ENCODE results near the gene C1orf159.

The C1orf159 gene

DNA sequence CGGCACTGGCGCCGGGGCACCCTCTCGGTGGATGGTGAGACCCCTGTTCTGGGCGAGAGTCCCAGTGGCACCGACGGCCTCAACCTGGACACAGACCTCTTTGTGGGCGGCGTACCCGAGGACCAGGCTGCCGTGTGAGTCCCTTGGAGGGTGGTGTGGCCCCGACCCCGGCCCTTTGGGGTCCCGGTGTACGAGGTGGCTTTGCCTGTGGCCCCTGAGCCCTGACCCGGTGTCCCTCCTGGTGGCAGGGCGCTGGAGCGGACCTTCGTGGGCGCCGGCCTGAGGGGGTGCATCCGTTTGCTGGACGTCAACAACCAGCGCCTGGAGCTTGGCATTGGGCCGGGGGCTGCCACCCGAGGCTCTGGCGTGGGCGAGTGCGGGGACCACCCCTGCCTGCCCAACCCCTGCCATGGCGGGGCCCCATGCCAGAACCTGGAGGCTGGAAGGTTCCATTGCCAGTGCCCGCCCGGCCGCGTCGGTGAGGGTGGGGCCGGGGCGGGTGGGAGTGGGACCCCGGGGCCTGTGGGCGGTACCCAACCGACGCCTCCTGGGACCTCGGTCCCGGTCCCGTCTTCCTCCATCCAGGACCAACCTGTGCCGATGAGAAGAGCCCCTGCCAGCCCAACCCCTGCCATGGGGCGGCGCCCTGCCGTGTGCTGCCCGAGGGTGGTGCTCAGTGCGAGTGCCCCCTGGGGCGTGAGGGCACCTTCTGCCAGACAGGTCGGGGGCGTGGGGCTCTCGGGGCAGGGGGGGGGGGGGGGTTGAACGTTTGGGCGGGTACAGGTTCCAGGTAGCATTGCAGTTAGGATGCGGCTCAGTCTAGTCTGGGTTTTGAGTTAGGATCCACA, 66.3 kb downstream of the C1orf159 start:
- no peak for DNase-seq (ENCODE audit: low read depth, low spot score)
- H3K36me3 ChIP-seq (ENCODE audit: control insufficient read depth, insufficient read depth, low read length), result peaks cover 65% of the 10 kb centered on the region

GRCh38 chr1:1048765-1049164, 67.1 kb downstream of the C1orf159 start:
- H3K4me1 ChIP-seq (ENCODE audit: control insufficient read depth, insufficient read depth, low read length), result no peaks in the 10 kb centered on the region; the same call in 1 of the 2 replicates
- WGBS (ENCODE audit: insufficient coverage, insufficient read length), result no CpG with 5 or more reads among the region's 28 CpGs
- no peak for DNase-seq (ENCODE audit: low read depth, low spot score)
- no peak overlapping the region for H3K4me3 ChIP-seq (ENCODE audit: low read length)
- no peak overlapping the region for H3K27ac ChIP-seq (ENCODE audit: low read length)
- H3K36me3 ChIP-seq (ENCODE audit: control insufficient read depth, insufficient read depth, low read length), result peaks cover 68% of the 10 kb centered on the region
- no peaks in the 10 kb centered on the region for H3K27me3 ChIP-seq (ENCODE audit: control insufficient read depth, insufficient read depth, low read length)
- no peaks in the 10 kb centered on the region for H3K9me3 ChIP-seq (ENCODE audit: control insufficient read depth, insufficient read depth, low read length)

More for the DNA sequence above, 66.3 kb downstream of the C1orf159 start:
- Histone ChIP-seq H3K27ac (ENCODE audit: low read length) (no peak overlapping the region), H3K4me3 (ENCODE audit: low read length) (no peak overlapping the region), H3K27me3 (ENCODE audit: control insufficient read depth, insufficient read depth, low read length) (no peaks in the 10 kb centered on the region), H3K9me3 (ENCODE audit: control insufficient read depth, insufficient read depth, low read length) (no peaks in the 10 kb centered on the region), H3K4me1 (ENCODE audit: control insufficient read depth, insufficient read depth, low read length) (no peaks in the 10 kb centered on the region; the same call in 1 of the 2 replicates)
- no CpG with 5 or more reads among the region's 57 CpGs for WGBS (ENCODE audit: insufficient coverage, insufficient read length)

DNA sequence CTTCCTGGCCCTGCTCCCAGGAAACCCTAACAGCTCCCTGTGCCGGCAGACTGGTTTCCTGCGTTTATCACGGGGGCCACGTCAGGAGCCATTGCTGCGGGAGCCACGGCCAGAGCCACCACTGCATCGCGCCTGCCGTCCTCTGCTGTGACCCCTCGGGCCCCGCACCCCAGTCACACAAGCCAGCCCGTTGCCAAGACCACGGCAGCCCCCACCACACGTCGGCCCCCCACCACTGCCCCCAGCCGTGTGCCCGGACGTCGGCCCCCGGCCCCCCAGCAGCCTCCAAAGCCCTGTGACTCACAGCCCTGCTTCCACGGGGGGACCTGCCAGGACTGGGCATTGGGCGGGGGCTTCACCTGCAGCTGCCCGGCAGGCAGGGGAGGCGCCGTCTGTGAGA, 67.9 kb downstream of the C1orf159 start:
- Histone ChIP-seq H3K36me3 (ENCODE audit: control insufficient read depth, insufficient read depth, low read length) (peaks cover 68% of the 10 kb centered on the region), H3K27me3 (ENCODE audit: control insufficient read depth, insufficient read depth, low read length) (no peaks in the 10 kb centered on the region), H3K4me1 (ENCODE audit: control insufficient read depth, insufficient read depth, low read length) (no peaks in the 10 kb centered on the region; the same call in 1 of the 2 replicates), H3K4me3 (ENCODE audit: low read length) (no peak overlapping the region), H3K9me3 (ENCODE audit: control insufficient read depth, insufficient read depth, low read length) (no peaks in the 10 kb centered on the region), H3K27ac (ENCODE audit: low read length) (no peak overlapping the region)
- no peak for DNase-seq (ENCODE audit: low read depth, low spot score)
- WGBS (ENCODE audit: insufficient coverage, insufficient read length), result no CpG with 5 or more reads among the region's 25 CpGs

GRCh38 chr1:1047407-1047806, 68.5 kb downstream of the C1orf159 start:
- Histone ChIP-seq H3K9me3 (ENCODE audit: control insufficient read depth, insufficient read depth, low read length) (no peaks in the 10 kb centered on the region), H3K27me3 (ENCODE audit: control insufficient read depth, insufficient read depth, low read length) (no peaks in the 10 kb centered on the region), H3K27ac (ENCODE audit: low read length) (no peak overlapping the region), H3K4me3 (ENCODE audit: low read length) (no peak overlapping the region), H3K4me1 (ENCODE audit: control insufficient read depth, insufficient read depth, low read length) (no peaks in the 10 kb centered on the region; the same call in 1 of the 2 replicates), H3K36me3 (ENCODE audit: control insufficient read depth, insufficient read depth, low read length) (peaks cover 65% of the 10 kb centered on the region)
- no CpG with 5 or more reads among the region's 19 CpGs for WGBS (ENCODE audit: insufficient coverage, insufficient read length)
- no peak for DNase-seq (ENCODE audit: low read depth, low spot score)

DNA sequence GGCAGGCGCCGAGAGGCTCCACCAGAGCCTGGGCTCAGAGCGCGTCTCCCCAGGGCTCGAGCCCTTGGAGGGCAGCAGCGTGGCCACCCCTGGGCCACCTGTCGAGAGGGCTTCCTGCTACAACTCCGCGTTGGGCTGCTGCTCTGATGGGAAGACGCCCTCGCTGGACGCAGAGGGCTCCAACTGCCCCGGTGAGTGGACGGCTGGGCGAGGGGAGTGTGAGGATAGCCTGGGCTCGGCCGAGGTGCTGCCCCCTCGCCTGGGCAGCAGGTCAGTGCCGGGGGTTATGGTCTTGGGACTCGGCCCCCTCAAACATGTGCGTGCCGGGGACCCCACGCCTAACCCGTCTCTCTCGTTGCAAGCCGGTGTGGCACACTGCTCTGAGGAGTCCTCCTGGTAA, 69.1 kb downstream of the C1orf159 start:
- peaks cover 64% of the 10 kb centered on the region for H3K36me3 ChIP-seq (ENCODE audit: control insufficient read depth, insufficient read depth, low read length)
- no peak overlapping the region for H3K27ac ChIP-seq (ENCODE audit: low read length)
- H3K27me3 ChIP-seq (ENCODE audit: control insufficient read depth, insufficient read depth, low read length), result no peaks in the 10 kb centered on the region
- no peaks in the 10 kb centered on the region; the same call in 1 of the 2 replicates for H3K4me1 ChIP-seq (ENCODE audit: control insufficient read depth, insufficient read depth, low read length)
- WGBS (ENCODE audit: insufficient coverage, insufficient read length), result no CpG with 5 or more reads among the region's 26 CpGs
- H3K4me3 ChIP-seq (ENCODE audit: low read length), result no peak overlapping the region
- no peak for DNase-seq (ENCODE audit: low read depth, low spot score)
- no peaks in the 10 kb centered on the region for H3K9me3 ChIP-seq (ENCODE audit: control insufficient read depth, insufficient read depth, low read length)

DNA sequence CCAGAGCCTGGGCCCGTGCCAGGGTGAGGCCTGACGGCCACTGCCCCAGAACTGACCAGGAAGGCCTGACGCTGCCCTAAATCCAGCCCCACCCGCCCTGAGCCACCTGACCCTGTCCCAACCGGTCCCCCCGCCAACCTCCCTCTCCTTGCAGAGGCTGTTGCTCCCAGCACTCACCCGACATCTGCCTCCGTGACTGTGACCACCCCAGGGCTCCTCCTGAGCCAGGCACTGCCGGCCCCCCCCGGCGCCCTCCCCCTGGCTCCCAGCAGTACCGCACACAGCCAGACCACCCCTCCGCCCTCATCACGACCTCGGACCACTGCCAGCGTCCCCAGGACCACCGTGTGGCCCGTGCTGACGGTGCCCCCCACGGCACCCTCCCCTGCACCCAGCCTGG, 69.6 kb downstream of the C1orf159 start:
- Histone ChIP-seq H3K4me1 (ENCODE audit: control insufficient read depth, insufficient read depth, low read length) (no peaks in the 10 kb centered on the region; the same call in 1 of the 2 replicates), H3K4me3 (ENCODE audit: low read length) (no peak overlapping the region), H3K36me3 (ENCODE audit: control insufficient read depth, insufficient read depth, low read length) (peaks cover 59% of the 10 kb centered on the region), H3K27ac (ENCODE audit: low read length) (no peak overlapping the region), H3K27me3 (ENCODE audit: control insufficient read depth, insufficient read depth, low read length) (no peaks in the 10 kb centered on the region), H3K9me3 (ENCODE audit: control insufficient read depth, insufficient read depth, low read length) (no peaks in the 10 kb centered on the region)
- DNase-seq (ENCODE audit: low read depth, low spot score), result no peak
- WGBS (ENCODE audit: insufficient coverage, insufficient read length), result no CpG with 5 or more reads among the region's 20 CpGs

- no peak overlapping the region for H3K4me3 ChIP-seq (ENCODE audit: low read length)
- no CpG with 5 or more reads among the region's 23 CpGs for WGBS (ENCODE audit: insufficient coverage, insufficient read length)
- peaks cover 57% of the 10 kb centered on the region for H3K36me3 ChIP-seq (ENCODE audit: control insufficient read depth, insufficient read depth, low read length)
- H3K27me3 ChIP-seq (ENCODE audit: control insufficient read depth, insufficient read depth, low read length), result no peaks in the 10 kb centered on the region
- peaks cover 2% of the 10 kb centered on the region; the same call in 1 of the 2 replicates for H3K4me1 ChIP-seq (ENCODE audit: control insufficient read depth, insufficient read depth, low read length)
- H3K9me3 ChIP-seq (ENCODE audit: control insufficient read depth, insufficient read depth, low read length), result no peaks in the 10 kb centered on the region
- DNase-seq (ENCODE audit: low read depth, low spot score), result no peak
- no peak overlapping the region for H3K27ac ChIP-seq (ENCODE audit: low read length)
These were observed 70.8 kb downstream of the C1orf159 start for GRCh38 chr1:1045129-1045528.

DNA sequence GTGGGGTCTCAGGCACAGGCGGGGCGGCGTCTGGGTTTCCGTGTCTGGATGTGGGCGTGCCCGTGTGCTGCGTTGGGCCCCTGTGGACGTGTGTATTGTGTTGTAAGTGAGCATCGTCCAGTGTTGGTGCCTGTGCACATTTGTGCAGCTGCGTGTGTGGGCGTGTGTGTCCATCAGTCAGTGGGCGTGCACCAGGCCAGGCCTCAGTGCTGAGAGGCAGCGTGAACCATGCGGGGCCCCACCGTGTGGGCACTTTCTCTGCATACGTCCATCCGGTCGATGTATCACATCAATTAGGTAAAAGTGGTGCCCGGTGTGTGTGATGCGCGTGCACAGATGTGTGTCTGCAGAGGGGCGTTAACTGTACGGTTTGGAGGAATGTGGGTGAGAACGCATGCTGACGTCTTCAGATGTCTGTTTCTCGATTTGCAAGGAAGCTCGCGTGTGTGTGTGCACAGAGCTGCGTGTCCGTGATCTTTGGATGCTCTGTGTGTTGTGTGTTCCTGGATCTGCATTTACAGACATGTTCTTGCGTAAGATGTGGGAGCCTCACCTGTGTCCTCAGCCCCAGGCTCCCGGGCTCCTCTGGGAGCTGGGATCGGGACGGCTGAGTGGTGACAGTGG, 71.3 kb downstream of the C1orf159 start:
- H3K9me3 ChIP-seq (ENCODE audit: control insufficient read depth, insufficient read depth, low read length), result no peaks in the 10 kb centered on the region
- peaks cover 57% of the 10 kb centered on the region for H3K36me3 ChIP-seq (ENCODE audit: control insufficient read depth, insufficient read depth, low read length)
- WGBS (ENCODE audit: insufficient coverage, insufficient read length), result no CpG with 5 or more reads among the region's 34 CpGs
- no peaks in the 10 kb centered on the region for H3K27me3 ChIP-seq (ENCODE audit: control insufficient read depth, insufficient read depth, low read length)
- no peak overlapping the region for H3K4me3 ChIP-seq (ENCODE audit: low read length)
- DNase-seq (ENCODE audit: low read depth, low spot score), result no peak
- H3K27ac ChIP-seq (ENCODE audit: low read length), result no peak overlapping the region
- H3K4me1 ChIP-seq (ENCODE audit: control insufficient read depth, insufficient read depth, low read length), result peaks cover 2% of the 10 kb centered on the region

DNA sequence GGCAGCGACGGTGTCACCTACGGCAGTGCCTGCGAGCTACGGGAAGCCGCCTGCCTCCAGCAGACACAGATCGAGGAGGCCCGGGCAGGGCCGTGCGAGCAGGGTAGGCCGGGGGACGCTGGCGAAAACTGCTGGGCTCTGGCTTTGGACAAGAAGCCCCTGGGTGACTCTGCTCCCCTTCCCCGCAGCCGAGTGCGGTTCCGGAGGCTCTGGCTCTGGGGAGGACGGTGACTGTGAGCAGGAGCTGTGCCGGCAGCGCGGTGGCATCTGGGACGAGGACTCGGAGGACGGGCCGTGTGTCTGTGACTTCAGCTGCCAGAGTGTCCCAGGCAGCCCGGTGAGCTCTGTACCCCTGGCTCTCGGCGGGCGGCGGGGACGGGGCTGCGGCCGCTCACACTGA, 72.0 kb downstream of the C1orf159 start:
- H3K4me3 ChIP-seq (ENCODE audit: low read length), result no peak overlapping the region
- whole genome bisulfite sequencing (ENCODE audit: insufficient coverage, insufficient read length), result no CpG with 5 or more reads among the region's 33 CpGs
- H3K36me3 ChIP-seq (ENCODE audit: control insufficient read depth, insufficient read depth, low read length), result peaks cover 57% of the 10 kb centered on the region
- no peak overlapping the region for H3K27ac ChIP-seq (ENCODE audit: low read length)
- H3K4me1 ChIP-seq (ENCODE audit: control insufficient read depth, insufficient read depth, low read length), result peaks cover 2% of the 10 kb centered on the region
- no peak for DNase-seq (ENCODE audit: low read depth, low spot score)
- H3K27me3 ChIP-seq (ENCODE audit: control insufficient read depth, insufficient read depth, low read length), result no peaks in the 10 kb centered on the region
- H3K9me3 ChIP-seq (ENCODE audit: control insufficient read depth, insufficient read depth, low read length), result no peaks in the 10 kb centered on the region

- Histone ChIP-seq H3K4me3 (ENCODE audit: low read length) (no peak overlapping the region), H3K27me3 (ENCODE audit: control insufficient read depth, insufficient read depth, low read length) (no peaks in the 10 kb centered on the region), H3K4me1 (ENCODE audit: control insufficient read depth, insufficient read depth, low read length) (peaks cover 2% of the 10 kb centered on the region), H3K27ac (ENCODE audit: low read length) (no peak overlapping the region), H3K36me3 (ENCODE audit: control insufficient read depth, insufficient read depth, low read length) (peaks cover 57% of the 10 kb centered on the region), H3K9me3 (ENCODE audit: control insufficient read depth, insufficient read depth, low read length) (no peaks in the 10 kb centered on the region)
- WGBS (ENCODE audit: insufficient coverage, insufficient read length), result no CpG with 5 or more reads among the region's 27 CpGs
- no peak for DNase-seq (ENCODE audit: low read depth, low spot score)
These were observed 72.5 kb downstream of the C1orf159 start for GRCh38 chr1:1043411-1043810.

Measured in iPS DF 6.9 (cell line).